H9 (cell line): Measurements from ENCODE around the gene ZBP1. TPM values are rescaled to one million over a fixed set of nuclear protein-coding genes. Genes with fewer than 3 reads are reported as not detected.

Experiments
- DNase-seq: peaks from one replicate; pipeline ENCODE4 v3.0.0-alpha.2; 2017
- H2AFZ ChIP-seq: one replicate; pipeline ENCODE4 v1.6.1; 2013; ENCODE audit warnings: mild to moderate bottlenecking, low read length, control low read depth, moderate library complexity
- H2AK5ac ChIP-seq: 2 replicates; pipeline ENCODE4 v1.6.1; 2013; ENCODE audit warnings: low read length, control low read depth, mixed read lengths; ENCODE audit not compliant: insufficient read length
- H2BK120ac ChIP-seq: one replicate; pipeline ENCODE4 v1.6.1; 2013; ENCODE audit warnings: low read depth, mild to moderate bottlenecking, low read length, control low read depth, inconsistent platforms; ENCODE audit not compliant: poor library complexity, severe bottlenecking
- H2BK12ac ChIP-seq: 2 replicates; pipeline ENCODE4 v1.6.1; 2013; ENCODE audit warnings: low read length, control low read depth, mixed read lengths, low read depth; ENCODE audit not compliant: insufficient read length
- H2BK15ac ChIP-seq: 2 replicates; pipeline ENCODE4 v1.6.1; 2013; ENCODE audit warnings: low read depth, low read length, control low read depth
- H2BK20ac ChIP-seq: one replicate; pipeline ENCODE4 v1.6.1; 2013; ENCODE audit warnings: low read depth, mild to moderate bottlenecking, low read length, control low read depth, inconsistent platforms; ENCODE audit not compliant: poor library complexity, severe bottlenecking
- H2BK5ac ChIP-seq: 2 replicates; pipeline ENCODE4 v1.6.1; 2013; ENCODE audit warnings: low read length, control low read depth, mixed read lengths; ENCODE audit not compliant: insufficient read length
- H3K14ac ChIP-seq: 2 replicates; pipeline ENCODE4 v1.6.1; 2013; ENCODE audit warnings: low read length, control low read depth; ENCODE audit not compliant: insufficient read depth
- H3K18ac ChIP-seq: 2 replicates; pipeline ENCODE4 v1.6.1; 2013; ENCODE audit warnings: low read depth, mild to moderate bottlenecking, mixed read lengths, low read length, control low read depth; ENCODE audit not compliant: insufficient read length
- H3K23ac ChIP-seq: 2 replicates; pipeline ENCODE4 v1.6.1; 2013; ENCODE audit warnings: low read length, control low read depth, mixed read lengths, low read depth; ENCODE audit not compliant: insufficient read length
- H3K23me2 ChIP-seq: 2 replicates; pipeline ENCODE4 v1.6.1; 2013; ENCODE audit warnings: low read depth, mild to moderate bottlenecking, mixed read lengths, low read length, control low read depth; ENCODE audit not compliant: insufficient read length, poor library complexity, severe bottlenecking
- H3K27ac ChIP-seq: 2 replicates; pipeline ENCODE4 v1.5.1; 2013; ENCODE audit warnings: low read length, control low read depth, mixed read lengths, low read depth; ENCODE audit not compliant: insufficient read length
- H3K27me3 ChIP-seq: 2 replicates; pipeline ENCODE4 v1.6.1; 2013; ENCODE audit warnings: low read length, control low read depth, inconsistent platforms; ENCODE audit not compliant: insufficient read depth
- H3K4ac ChIP-seq: 2 replicates; pipeline ENCODE4 v1.6.1; 2013; ENCODE audit warnings: low read depth, mild to moderate bottlenecking, control low read depth, inconsistent platforms, low read length, moderate library complexity
- H3K4me1 ChIP-seq: 2 replicates; pipeline ENCODE4 v1.6.1; 2013; ENCODE audit warnings: low read length, control low read depth, inconsistent platforms; ENCODE audit not compliant: insufficient read depth
- H3K4me2 ChIP-seq: 2 replicates; pipeline ENCODE4 v1.6.1; 2013; ENCODE audit warnings: low read length, control low read depth, mixed read lengths; ENCODE audit not compliant: insufficient read length, insufficient read depth
- H3K56ac ChIP-seq: 2 replicates; pipeline ENCODE4 v1.6.1; 2013; ENCODE audit warnings: low read depth, mild to moderate bottlenecking, mixed read lengths, low read length, control low read depth; ENCODE audit not compliant: insufficient read length
- H3K79me1 ChIP-seq: 2 replicates; pipeline ENCODE4 v1.6.1; 2013; ENCODE audit warnings: low read depth, mild to moderate bottlenecking, moderate library complexity, low read length, control low read depth, inconsistent platforms; ENCODE audit not compliant: insufficient read depth, poor library complexity, severe bottlenecking
- H3K79me2 ChIP-seq: 2 replicates; pipeline ENCODE4 v1.6.1; 2013; ENCODE audit warnings: low read length, control low read depth, inconsistent platforms; ENCODE audit not compliant: insufficient read depth
- H3K9ac ChIP-seq: 2 replicates; pipeline ENCODE4 v1.6.1; 2013; ENCODE audit warnings: low read length, control low read depth, mixed read lengths; ENCODE audit not compliant: insufficient read length; ENCODE audit errors: extremely low read depth
- H3K9me3 ChIP-seq: one replicate; pipeline ENCODE4 v1.6.1; 2013; ENCODE audit warnings: low read depth, low read length, inconsistent platforms; ENCODE audit not compliant: control insufficient read depth
- H3T11ph ChIP-seq: one replicate; pipeline ENCODE4 v1.6.1; 2013; ENCODE audit warnings: mild to moderate bottlenecking, low read length, control low read depth, inconsistent platforms
- H4K20me1 ChIP-seq: one replicate; pipeline ENCODE4 v1.6.1; 2013; ENCODE audit not compliant: control insufficient read depth, insufficient read length, insufficient read depth
- H4K5ac ChIP-seq: 2 replicates; pipeline ENCODE4 v1.6.1; 2013; ENCODE audit warnings: low read depth, mild to moderate bottlenecking, mixed read lengths, low read length, control low read depth; ENCODE audit not compliant: insufficient read length
- H4K8ac ChIP-seq: replicated peaks from 2 replicates; pipeline ENCODE4 v1.6.1; 2013; ENCODE audit warnings: low read length, control low read depth, mixed read lengths, low read depth; ENCODE audit not compliant: insufficient read length
- H4K91ac ChIP-seq: 2 replicates; pipeline ENCODE4 v1.6.1; 2013; ENCODE audit warnings: low read depth, mild to moderate bottlenecking, moderate library complexity, mixed read lengths, low read length, control low read depth; ENCODE audit not compliant: insufficient read length
- H3K27ac Mint-ChIP-seq, 3 experiments: 2 replicates in 2 of 3; 3 replicates in 1 of 3; pipeline ENCODE4 v1.8.0; 2020 to 2021; ENCODE audit warnings: mixed read lengths in 3 of 3, mild to moderate bottlenecking in 1 of 3, moderate library complexity in 1 of 3
- H3K27me3 Mint-ChIP-seq: 2 replicates; pipeline ENCODE4 v1.8.0; 2021; ENCODE audit warnings: low read depth, mild to moderate bottlenecking, moderate library complexity, mixed read lengths
- H3K36me3 Mint-ChIP-seq, 3 experiments: 2 replicates in 2 of 3; 3 replicates in 1 of 3; pipeline ENCODE4 v1.8.0; 2020 to 2021; ENCODE audit warnings: low read depth in 3 of 3, mixed read lengths in 3 of 3; ENCODE audit not compliant: insufficient read depth in 1 of 3
- H3K4me1 Mint-ChIP-seq, 2 experiments: 2 replicates each; pipeline ENCODE4 v1.8.0; 2020; ENCODE audit warnings: mixed read lengths in 2 of 2
- H3K4me3 Mint-ChIP-seq, 2 experiments: 2 replicates in 1 of 2; 3 replicates in 1 of 2; pipeline ENCODE4 v1.8.0; 2020 to 2021; ENCODE audit warnings: mild to moderate bottlenecking in 2 of 2, mixed read lengths in 2 of 2, moderate library complexity in 1 of 2
- H3K9me3 Mint-ChIP-seq, 2 experiments: 2 replicates in 1 of 2; 3 replicates in 1 of 2; pipeline ENCODE4 v1.8.0; 2020; ENCODE audit warnings: mild to moderate bottlenecking in 2 of 2, mixed read lengths in 2 of 2, moderate library complexity in 1 of 2
- CTCF ChIP-seq: fragments of 200-600 bp; sonication (generic); conservative IDR thresholded peaks from 3 replicates; pipeline ENCODE4 v1.8.0; 2021; ENCODE audit warnings: antibody characterized with exemption, mild to moderate bottlenecking
- WGBS: extraction: QIAGEN DNeasy Blood & Tissue Kit; methylation state at CpG from one replicate; pipeline ENCODE4 v1.1.7; 2013; ENCODE audit warnings: missing lambda C conversion rate, low lambda C conversion rate, mixed read lengths; ENCODE audit not compliant: insufficient read length; ENCODE audit errors: extremely low coverage; 5-methylcytosine and 5-hydroxymethylcytosine counted together
- total RNA-seq: library from RNA; stranded (reverse); gene quantifications from 2 replicates; pipeline ENCODE4 v1.2.1, GENCODE V29; 2021

ZBP1 gene
- total RNA-seq, 1 experiment from 2014 or later, result not detected

DNA sequence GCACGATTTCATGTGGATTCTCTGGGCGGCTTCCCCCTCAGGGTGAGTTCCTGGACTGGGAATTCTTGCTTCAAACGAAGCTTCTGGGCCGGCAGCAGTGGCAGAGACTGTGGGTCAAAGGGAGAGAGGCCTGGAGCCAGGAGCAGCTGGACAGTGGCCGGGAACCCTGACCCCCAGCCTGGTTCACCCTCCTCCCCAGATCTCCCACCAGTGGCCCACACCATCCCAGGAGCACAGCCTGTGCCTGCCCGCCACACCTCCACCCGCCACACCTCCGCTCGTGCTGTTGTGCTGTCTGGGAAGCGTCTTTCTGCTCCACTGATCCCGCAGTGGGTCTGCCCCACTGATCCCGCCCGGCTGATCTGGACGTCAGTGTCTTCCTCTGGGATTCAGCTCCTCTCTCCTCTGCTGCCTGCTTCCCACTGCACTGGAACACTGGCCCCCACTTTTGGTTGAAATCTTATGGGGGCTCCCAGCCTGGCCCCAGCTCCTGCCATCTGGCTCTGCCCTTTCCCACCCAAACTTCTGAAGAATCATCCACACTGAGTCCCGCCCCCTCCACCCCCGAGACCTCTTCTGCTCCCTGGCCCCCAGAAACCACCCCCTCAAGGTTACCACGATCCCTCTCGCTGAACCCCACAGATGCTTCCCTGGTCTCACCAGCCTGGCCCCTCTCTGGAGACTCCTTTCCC, 9.8 kb downstream of the ZBP1 start:
- Histone ChIP-seq H3K27ac (no peak overlapping the region), H3K18ac (no peak overlapping the region), H3K23ac (no peak overlapping the region), H3K4ac (no peak overlapping the region), H2BK5ac (no peak overlapping the region), H2BK12ac (no peak overlapping the region), H4K91ac (no peak overlapping the region), H2BK20ac (no peak overlapping the region), H2AK5ac (no peak overlapping the region), H2BK120ac (no peak overlapping the region), H3K4me2 (no peak overlapping the region), H3K9me3 (no peaks in the 10 kb centered on the region), H3T11ph (no peak overlapping the region), H3K14ac (no peak overlapping the region), H4K5ac (no peak overlapping the region), H3K4me1 (no peaks in the 10 kb centered on the region), H3K79me2 (no peaks in the 10 kb centered on the region), H2BK15ac (no peak overlapping the region), H3K27me3 (no peaks in the 10 kb centered on the region), H3K79me1 (no peaks in the 10 kb centered on the region), H3K23me2 (no peaks in the 10 kb centered on the region), H3K9ac (no peak overlapping the region), H2AFZ (no peak overlapping the region), H3K56ac (no peak overlapping the region), H4K8ac (no peak overlapping the region), H4K20me1 (no peaks in the 10 kb centered on the region)
- WGBS, result no CpG with 5 or more reads among the region's 18 CpGs
- Mint-ChIP-seq H3K27me3 (peaks cover 3% of the 10 kb centered on the region; the same call in 1 of the 2 replicates), H3K4me1 (peaks cover 6 to 10% of the 10 kb centered on the region in 2 experiments), H3K27ac (peak overlapping the region in 2 of 3 experiments; percentile 70 to 74; a peak in 2 of 7 replicates), H3K4me3 (no peak overlapping the region), H3K9me3 (no peaks in the 10 kb centered on the region), H3K36me3 (no peaks in the 10 kb centered on the region)
- DNase-seq, result no peak
- no peak for TF ChIP-seq CTCF
